Measurements from ENCODE around the gene CXCL1. TPM values are rescaled to one million over a fixed set of nuclear protein-coding genes. Genes with fewer than 3 reads are reported as not detected.

The CXCL1 gene
- total RNA-seq, 1 experiment from 2014 or later, result 0.85 TPM

DNA sequence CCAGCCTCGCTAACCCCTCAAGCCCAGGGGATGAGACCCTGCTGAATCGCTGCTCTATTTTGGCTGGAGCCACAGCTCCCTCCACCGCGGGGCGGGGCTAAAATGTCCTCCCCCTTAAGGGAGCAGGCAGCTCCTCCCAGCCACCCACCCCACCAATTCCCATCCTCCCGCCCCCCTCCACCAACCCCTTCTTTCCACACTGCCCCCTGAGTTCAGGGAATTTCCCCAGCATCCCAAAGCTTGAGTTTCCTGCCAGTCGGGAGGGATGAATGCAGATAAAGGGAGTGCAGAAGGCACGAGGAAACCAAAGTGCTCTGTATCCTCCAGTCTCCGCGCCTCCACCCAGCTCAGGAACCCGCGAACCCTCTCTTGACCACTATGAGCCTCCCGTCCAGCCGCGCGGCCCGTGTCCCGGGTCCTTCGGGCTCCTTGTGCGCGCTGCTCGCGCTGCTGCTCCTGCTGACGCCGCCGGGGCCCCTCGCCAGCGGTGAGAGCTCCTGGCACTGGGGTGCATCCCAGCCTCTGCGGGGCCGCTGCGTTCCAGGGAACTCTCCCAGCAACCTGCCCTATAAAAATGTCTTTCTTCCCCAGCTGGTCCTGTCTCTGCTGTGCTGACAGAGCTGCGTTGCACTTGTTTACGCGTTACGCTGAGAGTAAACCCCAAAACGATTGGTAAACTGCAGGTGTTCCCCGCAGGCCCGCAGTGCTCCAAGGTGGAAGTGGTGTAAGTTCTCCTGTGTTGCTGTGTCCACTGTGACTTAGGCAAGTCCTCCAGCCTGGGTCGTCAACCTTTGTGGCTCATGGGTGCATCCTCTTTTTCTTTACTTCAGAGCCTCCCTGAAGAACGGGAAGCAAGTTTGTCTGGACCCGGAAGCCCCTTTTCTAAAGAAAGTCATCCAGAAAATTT lies 32.6 kb upstream of the CXCL1 start, which contains the start of gene CXCL6 (continued):
- TF ChIP-seq, protein P1, sequence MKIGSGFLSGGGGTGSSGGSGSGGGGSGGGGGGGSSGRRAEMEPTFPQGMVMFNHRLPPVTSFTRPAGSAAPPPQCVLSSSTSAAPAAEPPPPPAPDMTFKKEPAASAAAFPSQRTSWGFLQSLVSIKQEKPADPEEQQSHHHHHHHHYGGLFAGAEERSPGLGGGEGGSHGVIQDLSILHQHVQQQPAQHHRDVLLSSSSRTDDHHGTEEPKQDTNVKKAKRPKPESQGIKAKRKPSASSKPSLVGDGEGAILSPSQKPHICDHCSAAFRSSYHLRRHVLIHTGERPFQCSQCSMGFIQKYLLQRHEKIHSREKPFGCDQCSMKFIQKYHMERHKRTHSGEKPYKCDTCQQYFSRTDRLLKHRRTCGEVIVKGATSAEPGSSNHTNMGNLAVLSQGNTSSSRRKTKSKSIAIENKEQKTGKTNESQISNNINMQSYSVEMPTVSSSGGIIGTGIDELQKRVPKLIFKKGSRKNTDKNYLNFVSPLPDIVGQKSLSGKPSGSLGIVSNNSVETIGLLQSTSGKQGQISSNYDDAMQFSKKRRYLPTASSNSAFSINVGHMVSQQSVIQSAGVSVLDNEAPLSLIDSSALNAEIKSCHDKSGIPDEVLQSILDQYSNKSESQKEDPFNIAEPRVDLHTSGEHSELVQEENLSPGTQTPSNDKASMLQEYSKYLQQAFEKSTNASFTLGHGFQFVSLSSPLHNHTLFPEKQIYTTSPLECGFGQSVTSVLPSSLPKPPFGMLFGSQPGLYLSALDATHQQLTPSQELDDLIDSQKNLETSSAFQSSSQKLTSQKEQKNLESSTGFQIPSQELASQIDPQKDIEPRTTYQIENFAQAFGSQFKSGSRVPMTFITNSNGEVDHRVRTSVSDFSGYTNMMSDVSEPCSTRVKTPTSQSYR (CRISPR knock-in tag; IDR thresholded peaks at IDR 0.05), result no peak

DNA sequence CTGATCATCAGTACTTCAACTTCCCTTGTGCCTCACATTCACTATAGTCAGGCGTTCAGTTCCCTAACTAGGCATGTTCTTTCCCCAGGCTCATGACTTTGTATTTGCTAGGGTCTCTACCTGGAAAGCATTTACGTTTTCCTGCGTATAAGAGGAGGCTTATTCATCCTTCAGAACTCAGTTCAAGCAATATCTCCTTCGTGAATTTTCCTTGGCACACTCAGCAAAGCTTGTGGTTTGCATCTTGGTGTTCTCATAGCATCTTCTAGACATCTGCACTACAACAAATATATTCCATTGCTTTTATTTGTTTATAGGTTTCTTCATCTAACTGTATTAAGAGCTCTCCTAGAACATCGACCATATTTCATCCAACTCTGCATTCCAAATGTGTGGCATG lies 30.1 kb upstream of the CXCL1 start:
- Mint-ChIP-seq H3K4me3 (no peak overlapping the region), H3K4me1 (peaks cover 21% of the 10 kb centered on the region), H3K36me3 (no peaks in the 10 kb centered on the region), H3K27me3 (ENCODE audit: low read depth) (peaks cover 35% of the 10 kb centered on the region), H3K9me3 (no peaks in the 10 kb centered on the region), H3K27ac (no peak overlapping the region)
- DNase-seq (ENCODE audit: low spot score) (no peak), ATAC-seq (no peak)
- CTCF ChIA-PET, result no interaction called here
- TF ChIP-seq MXD4 (CRISPR knock-in tag; IDR thresholded peaks at IDR 0.05; ENCODE audit: borderline replicate concordance), result no peak
- no peak for TF ChIP-seq JUN (CRISPR knock-in tag; IDR thresholded peaks at IDR 0.05)
- POLR2A ChIA-PET, result no interaction called here

DNA sequence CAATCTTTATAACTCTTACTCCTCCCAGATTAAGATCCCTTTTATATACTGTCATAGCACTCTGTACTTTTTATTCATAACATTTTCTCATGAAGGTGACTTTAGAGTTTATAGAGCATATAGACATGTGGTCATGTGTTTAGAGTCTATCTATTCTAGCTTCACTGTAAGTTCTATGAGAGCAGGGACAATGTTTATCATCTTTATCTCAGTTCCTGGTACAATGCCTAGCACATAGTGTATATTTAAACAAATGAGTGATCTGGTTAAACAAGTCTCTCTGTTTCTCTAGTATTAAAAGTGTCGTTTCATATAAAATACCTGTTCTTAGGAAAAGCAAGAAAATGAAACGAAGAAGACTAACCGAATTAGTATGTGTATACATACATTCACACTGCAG lies 29.5 kb upstream of the CXCL1 start:
- ChIA-PET POLR2A (no interaction called here), CTCF (no interaction called here)
- no peak overlapping the region for H3K27ac Mint-ChIP-seq

DNA sequence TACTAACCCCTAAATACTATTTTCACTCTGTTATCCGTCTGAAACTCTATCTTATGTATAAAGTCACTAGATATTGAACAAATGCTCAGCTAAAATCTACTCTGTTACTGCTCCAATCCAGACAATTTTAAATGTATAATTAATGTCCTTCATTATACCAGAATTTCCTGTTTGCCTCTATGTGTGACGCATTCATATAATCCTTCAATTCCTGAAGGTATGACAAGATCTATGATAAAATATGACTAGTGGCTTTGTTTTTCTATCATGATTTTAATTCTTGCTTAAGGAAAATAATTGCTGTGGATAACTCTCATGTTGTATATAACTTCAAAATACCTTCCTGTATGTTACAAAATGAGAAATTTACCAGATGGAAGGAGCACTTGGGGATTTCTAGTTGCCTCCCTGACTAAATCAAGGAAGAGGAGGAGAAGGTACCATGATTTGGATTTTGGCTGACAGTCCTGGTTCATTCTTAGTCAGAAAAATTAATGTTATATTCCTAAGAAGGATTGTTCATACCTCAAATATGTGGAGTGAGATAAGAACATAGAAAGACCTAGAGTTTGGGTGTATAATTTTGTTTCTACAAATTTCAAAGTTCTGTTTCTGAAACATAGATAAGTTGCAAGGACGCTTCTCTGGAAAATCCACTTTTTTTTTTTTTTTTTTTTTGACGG lies 27.8 kb upstream of the CXCL1 start:
- Mint-ChIP-seq H3K4me1 (peaks cover 25% of the 10 kb centered on the region), H3K27ac (no peak overlapping the region), H3K36me3 (no peaks in the 10 kb centered on the region), H3K9me3 (no peaks in the 10 kb centered on the region), H3K27me3 (ENCODE audit: low read depth) (peaks cover 32% of the 10 kb centered on the region), H3K4me3 (no peak overlapping the region)
- TF ChIP-seq CREB1 (CRISPR knock-in tag; IDR thresholded peaks at IDR 0.05) (no peak), NR3C1 (CRISPR knock-in tag; conservative IDR thresholded peaks at IDR 0.05; ENCODE audit: low read depth) (no peak)
- TF ChIP-seq, protein P2, sequence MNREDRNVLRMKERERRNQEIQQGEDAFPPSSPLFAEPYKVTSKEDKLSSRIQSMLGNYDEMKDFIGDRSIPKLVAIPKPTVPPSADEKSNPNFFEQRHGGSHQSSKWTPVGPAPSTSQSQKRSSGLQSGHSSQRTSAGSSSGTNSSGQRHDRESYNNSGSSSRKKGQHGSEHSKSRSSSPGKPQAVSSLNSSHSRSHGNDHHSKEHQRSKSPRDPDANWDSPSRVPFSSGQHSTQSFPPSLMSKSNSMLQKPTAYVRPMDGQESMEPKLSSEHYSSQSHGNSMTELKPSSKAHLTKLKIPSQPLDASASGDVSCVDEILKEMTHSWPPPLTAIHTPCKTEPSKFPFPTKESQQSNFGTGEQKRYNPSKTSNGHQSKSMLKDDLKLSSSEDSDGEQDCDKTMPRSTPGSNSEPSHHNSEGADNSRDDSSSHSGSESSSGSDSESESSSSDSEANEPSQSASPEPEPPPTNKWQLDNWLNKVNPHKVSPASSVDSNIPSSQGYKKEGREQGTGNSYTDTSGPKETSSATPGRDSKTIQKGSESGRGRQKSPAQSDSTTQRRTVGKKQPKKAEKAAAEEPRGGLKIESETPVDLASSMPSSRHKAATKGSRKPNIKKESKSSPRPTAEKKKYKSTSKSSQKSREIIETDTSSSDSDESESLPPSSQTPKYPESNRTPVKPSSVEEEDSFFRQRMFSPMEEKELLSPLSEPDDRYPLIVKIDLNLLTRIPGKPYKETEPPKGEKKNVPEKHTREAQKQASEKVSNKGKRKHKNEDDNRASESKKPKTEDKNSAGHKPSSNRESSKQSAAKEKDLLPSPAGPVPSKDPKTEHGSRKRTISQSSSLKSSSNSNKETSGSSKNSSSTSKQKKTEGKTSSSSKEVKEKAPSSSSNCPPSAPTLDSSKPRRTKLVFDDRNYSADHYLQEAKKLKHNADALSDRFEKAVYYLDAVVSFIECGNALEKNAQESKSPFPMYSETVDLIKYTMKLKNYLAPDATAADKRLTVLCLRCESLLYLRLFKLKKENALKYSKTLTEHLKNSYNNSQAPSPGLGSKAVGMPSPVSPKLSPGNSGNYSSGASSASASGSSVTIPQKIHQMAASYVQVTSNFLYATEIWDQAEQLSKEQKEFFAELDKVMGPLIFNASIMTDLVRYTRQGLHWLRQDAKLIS (CRISPR knock-in tag; IDR thresholded peaks at IDR 0.05; ENCODE audit: borderline replicate concordance), result no peak
- DNase-seq (ENCODE audit: low spot score), result no peak
- ChIA-PET POLR2A (no interaction called here), CTCF (interaction anchor here (2.3 kb wide), 1 partner anchor 23 kb away, joined by 7 read pairs; no protein-coding TSS in a partner anchor)
- no peak for ATAC-seq

More for the DNA sequence above, 29.5 kb upstream of the CXCL1 start:
- H3K27me3 Mint-ChIP-seq (ENCODE audit: low read depth), result peaks cover 35% of the 10 kb centered on the region
- DNase-seq (ENCODE audit: low spot score) (no peak), ATAC-seq (no peak)
- no peak for TF ChIP-seq MXD4 (CRISPR knock-in tag; IDR thresholded peaks at IDR 0.05; ENCODE audit: borderline replicate concordance)
- TF ChIP-seq, protein P3, sequence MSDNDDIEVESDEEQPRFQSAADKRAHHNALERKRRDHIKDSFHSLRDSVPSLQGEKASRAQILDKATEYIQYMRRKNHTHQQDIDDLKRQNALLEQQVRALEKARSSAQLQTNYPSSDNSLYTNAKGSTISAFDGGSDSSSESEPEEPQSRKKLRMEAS (CRISPR knock-in tag; IDR thresholded peaks at IDR 0.05), result no peak
- no peak for TF ChIP-seq JUN (CRISPR knock-in tag; IDR thresholded peaks at IDR 0.05)
- no peak for TF ChIP-seq SOX15 (CRISPR knock-in tag; IDR thresholded peaks at IDR 0.05)
- TF ChIP-seq, protein P4, sequence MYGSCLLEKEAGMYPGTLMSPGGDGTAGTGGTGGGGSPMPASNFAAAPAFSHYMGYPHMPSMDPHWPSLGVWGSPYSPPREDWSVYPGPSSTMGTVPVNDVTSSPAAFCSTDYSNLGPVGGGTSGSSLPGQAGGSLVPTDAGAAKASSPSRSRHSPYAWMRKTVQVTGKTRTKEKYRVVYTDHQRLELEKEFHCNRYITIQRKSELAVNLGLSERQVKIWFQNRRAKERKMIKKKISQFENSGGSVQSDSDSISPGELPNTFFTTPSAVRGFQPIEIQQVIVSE (CRISPR knock-in tag; IDR thresholded peaks at IDR 0.05; ENCODE audit: borderline replicate concordance), result no peak
- H3K36me3 Mint-ChIP-seq, result no peaks in the 10 kb centered on the region
- H3K4me3 Mint-ChIP-seq, result no peak overlapping the region
- peaks cover 24% of the 10 kb centered on the region for H3K4me1 Mint-ChIP-seq
- H3K9me3 Mint-ChIP-seq, result no peaks in the 10 kb centered on the region

Measured in WTC11 (cell line).